OCI-LY7 (cell line): ENCODE results near the gene HECW1.

Experiments
- CTCF ChIP-seq: fragments of 200-600 bp; sonication (generic); conservative IDR thresholded peaks from 2 replicates; pipeline ENCODE4 v1.5.1; 2014; ENCODE audit warnings: mild to moderate bottlenecking, antibody characterized with exemption, low read length, moderate library complexity, mixed read lengths
- EZH2phosphoT487 ChIP-seq: fragments of 200-600 bp; sonication (generic); IDR thresholded peaks from 2 replicates; pipeline ENCODE4 v1.6.1; 2018; ENCODE audit warnings: low read depth, borderline replicate concordance, mild to moderate bottlenecking, mixed run types, antibody characterized with exemption, low read length, moderate library complexity, mixed read lengths

- TF ChIP-seq CTCF (no peak), EZH2phosphoT487 (no peak)
These were observed 283.8 kb downstream of the HECW1 start for GRCh38 chr7:43396187-43396740.
